IPS-18c (cell line): ENCODE measurements around the gene RFPL1.
"Not testable (repeated sequence)": the region's sequence is repeated elsewhere in the genome, so short reads cannot be mapped to it uniquely, and the experiment has no call there.

Experiments used
- H3K4me3 ChIP-seq: 2 replicates; pipeline ENCODE4 v1.7.0; 2013; ENCODE audit warnings: low read depth, mild to moderate bottlenecking, low read length, moderate library complexity; ENCODE audit not compliant: insufficient read depth
- H3K9me3 ChIP-seq: one replicate; pipeline ENCODE4 v1.6.1; 2013; ENCODE audit warnings: mild to moderate bottlenecking, low read length, moderate library complexity; ENCODE audit not compliant: control insufficient read depth, insufficient read depth

Gene RFPL1

DNA sequence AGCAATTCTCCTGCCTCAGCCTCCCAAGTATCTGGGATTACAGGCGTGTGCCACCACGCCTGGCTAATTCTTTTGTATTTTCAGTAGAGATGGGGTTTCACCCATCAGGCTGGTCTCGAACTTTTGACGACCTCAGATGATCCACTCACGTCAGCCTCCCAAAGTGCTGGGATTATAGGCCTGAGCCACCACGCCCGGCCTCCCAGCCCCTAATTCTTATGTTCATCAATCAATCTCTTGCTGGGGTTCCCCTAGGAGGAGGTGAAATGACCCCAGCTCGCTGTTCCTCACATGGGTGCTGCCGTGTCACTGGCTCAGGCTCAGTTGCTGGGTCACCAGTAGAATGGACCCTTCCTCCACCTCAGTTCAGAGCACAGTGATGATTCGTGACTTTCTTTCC, at the start of gene RFPL1:
TSS of gene RFPL1 (plus strand) at position 301 of the 400 bp plus-strand sequence.
- H3K4me3 ChIP-seq: not testable (repeated sequence)

DNA sequence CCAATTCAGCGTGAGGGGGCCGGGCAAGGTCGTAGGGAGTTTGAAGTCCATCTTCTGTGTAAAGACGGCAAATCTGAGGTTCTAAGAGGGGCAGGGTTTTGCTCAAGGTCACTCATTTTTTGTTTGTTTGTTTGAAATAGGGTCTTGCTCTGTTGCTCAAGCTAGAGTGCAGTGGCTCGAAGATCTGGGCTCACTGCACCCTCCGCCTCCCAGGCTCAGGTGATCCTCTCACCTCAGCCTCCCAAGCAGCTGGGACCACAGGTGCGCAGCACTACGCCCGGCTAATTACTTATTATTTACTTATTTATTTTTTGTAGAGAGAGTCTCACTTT, 49.7 kb upstream of the RFPL1 start:
- Histone ChIP-seq H3K4me3 (peak overlapping the region; percentile 91), H3K9me3 (no peaks in the 10 kb centered on the region)

More for the DNA sequence above, at the start of gene RFPL1:
- H3K9me3 ChIP-seq: not testable (repeated sequence)

DNA sequence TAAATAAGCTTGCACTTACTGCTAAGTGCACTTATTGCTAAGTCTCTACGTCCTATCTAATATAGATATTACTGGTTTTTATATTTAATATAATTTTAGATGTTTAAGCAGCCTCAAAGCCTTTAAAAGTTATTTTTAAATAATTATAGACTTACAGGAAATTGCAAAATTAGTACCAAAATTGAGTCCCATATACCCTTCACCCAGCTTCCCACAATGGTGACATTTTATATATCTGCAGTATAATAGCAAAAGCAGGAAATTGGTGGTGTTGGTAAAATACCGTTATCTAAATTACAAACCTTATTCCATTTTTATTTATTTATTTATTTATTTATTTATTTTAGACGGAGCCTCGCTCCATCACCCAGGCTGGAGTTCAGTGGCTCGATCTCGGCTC, 48.1 kb upstream of the RFPL1 start:
- no peak overlapping the region for H3K4me3 ChIP-seq
- no peaks in the 10 kb centered on the region for H3K9me3 ChIP-seq

DNA sequence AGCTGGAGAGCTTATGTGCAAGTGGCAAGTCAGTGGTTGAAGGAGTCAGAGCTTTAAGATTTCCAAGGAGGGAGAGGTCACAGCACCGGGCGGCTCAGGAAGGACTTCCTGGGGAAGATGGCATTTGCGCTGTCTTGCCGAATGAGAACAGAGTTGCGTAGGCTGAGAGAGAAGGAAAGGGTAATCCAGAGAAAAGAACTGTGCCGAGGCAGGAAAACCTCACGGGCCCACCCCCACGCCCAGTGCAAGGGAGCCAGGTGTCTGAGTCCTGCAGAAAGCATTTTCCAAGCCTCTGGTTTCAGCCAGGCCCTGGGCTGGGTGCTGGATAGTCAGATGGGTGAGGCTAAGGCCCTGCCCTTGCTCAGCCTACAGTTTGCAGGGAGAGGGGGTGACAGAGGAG, 46.8 kb upstream of the RFPL1 start:
- Histone ChIP-seq H3K4me3 (no peak overlapping the region), H3K9me3 (no peaks in the 10 kb centered on the region)

DNA sequence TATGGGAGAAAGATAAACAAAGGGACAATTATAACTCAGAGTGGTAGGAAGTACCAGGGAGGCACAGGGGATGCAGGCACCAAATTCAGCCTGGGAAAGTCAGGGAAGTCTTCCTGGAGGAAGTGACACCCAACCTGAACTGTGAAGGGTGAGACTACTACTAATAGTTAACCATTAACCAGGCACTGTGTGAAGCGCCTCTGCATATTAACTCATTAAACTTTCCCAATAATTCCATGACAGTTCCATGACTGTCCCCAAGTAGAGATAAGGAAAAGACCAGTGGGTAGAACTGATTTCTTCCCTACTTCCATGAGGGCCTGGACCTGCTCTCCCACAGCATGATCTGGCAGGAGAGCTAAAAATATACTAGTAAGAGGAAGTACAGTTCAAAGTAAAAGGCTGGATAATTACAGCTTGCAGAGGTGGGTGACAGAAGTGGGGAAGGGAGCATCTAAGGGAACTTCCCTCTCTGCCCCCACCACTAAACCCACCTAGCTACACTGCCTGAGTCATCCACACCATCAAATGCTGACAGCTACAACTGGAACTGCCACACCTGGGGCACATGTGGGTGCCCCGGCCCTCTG, 45.3 kb upstream of the RFPL1 start:
- Histone ChIP-seq H3K9me3 (no peaks in the 10 kb centered on the region), H3K4me3 (no peak overlapping the region)

DNA sequence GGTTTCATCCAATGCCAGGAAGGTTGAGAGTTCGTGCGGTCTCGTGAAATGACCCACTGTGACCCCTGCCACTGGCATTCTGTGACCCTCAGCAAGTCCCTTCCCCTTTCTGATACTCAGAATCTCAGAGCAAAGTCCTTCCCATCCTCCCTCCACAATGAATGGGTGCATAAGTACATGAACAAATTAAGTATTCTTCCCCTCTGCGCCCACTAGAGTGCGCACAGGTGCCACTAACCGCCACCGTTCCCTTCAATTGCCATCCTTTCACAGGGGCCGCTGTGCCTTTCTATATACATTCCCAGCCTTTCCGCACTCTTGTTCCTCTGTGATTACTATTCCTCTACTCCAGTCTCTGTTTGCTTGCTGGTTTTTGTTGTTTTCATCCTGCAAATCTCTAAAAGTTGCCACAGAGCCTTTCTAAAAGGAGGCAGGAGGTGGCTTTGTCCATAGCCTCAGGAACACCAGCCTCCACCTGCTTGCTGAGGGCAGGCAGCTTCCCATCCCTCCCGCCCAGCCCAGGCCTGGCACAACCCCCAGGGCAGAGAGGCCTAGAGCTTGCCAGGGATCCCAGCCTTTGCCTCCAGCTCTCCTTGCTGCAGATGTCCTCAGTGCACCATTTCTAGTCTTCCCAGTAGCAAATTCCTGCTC, 43.3 kb upstream of the RFPL1 start:
- H3K9me3 ChIP-seq: no peaks in the 10 kb centered on the region
- H3K4me3 ChIP-seq: no peak overlapping the region

DNA sequence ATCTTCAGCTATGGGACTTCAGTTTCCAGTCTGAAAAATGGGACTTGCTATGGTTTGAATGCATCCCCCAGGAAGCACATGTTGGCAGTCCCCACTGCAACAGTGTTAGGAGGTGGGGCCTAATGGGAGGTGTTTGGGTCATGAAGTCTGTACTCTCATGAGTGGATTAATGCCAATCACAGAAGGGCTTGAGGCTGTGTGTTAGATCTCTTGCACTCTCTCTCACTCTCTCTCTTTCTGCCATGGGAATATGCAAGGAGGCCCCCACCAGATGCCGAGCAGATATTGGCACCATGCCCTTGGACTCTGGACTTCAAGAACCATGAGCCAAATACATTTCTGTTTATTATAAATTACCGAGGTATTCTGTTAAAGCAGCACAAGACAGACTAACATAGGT, 42.3 kb upstream of the RFPL1 start:
- H3K9me3 ChIP-seq: no peaks in the 10 kb centered on the region
- H3K4me3 ChIP-seq: no peak overlapping the region

DNA sequence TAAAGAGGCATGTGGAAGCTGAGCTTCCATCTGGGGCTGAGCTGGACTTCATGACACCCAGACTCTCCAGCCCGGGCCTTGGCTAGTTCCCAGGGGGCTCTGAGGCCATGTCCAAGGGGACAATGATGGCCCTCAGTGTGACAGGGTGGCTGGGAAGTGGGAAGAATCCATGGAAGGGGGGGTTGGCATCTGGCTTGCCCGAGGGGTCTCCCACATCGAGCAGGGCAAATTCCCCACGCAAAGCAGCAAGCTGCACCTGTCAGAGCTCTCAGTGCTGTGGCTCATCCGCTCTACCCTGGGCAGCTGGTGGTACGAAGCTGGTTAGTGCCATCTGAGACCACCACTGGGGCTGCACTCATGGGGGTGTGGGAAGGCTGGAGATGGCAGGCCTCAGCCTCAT, 40.6 kb upstream of the RFPL1 start:
- Histone ChIP-seq H3K4me3 (no peak overlapping the region), H3K9me3 (no peaks in the 10 kb centered on the region)

DNA sequence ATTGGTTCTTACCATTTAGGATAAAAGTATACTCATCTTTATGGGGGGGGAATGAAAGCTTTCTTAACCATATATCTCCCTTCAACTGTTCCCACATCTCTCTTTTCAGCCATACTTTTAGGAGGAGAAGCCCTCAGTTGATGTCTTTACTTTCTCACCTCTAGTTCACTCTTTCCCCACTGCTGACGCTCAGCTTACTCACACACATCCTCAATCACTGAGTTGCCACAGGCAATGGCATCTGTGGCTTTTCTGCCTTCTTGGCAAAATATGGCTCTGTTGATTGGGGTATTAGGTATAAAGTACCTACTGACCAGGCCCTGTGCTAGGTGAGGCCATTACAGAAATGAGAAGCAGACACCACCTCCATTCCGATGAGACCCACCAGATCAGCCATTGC, 37.8 kb upstream of the RFPL1 start:
- H3K9me3 ChIP-seq: no peaks in the 10 kb centered on the region
- H3K4me3 ChIP-seq: no peak overlapping the region

DNA sequence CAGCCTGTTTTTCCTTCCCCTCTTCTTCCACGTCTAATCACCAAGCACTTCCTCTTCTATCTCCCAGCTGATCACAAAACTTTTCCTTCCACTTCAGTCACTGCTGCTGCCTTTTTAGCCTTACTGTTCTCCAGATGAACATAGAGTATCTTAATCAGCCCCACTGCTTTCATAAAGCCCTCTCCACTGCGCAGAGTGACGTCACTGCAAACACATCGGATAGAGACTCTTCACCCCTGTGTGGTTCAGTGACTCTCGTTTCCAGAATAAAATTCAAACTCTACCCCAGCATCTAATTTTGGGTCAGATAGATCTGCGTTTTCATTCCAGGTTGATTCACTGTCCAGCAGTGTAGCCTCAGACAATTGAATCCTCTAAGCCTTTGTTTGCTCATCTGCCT, 36.8 kb upstream of the RFPL1 start:
- H3K9me3 ChIP-seq, H3K4me3 ChIP-seq: not testable (repeated sequence)

DNA sequence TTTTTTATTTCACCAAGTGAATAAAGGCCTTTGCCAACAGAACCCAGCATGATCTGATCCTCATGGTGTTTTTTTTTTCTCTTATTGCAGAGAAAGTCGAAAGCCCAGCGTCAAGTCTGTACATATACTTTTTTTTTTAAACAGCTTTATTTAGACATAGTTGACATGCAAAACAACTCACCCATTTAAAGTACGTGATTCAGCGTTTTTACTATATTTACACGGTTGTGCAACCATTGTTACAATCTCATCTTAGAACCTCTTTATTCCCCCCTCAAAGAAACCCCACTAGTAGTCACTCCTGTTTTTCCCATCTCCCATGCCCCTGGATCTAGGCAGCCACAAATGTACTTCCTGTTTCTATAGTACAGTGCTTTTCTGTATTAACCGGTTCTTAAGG, 29.4 kb upstream of the RFPL1 start:
- Histone ChIP-seq H3K4me3 (no peak overlapping the region), H3K9me3 (no peaks in the 10 kb centered on the region)

DNA sequence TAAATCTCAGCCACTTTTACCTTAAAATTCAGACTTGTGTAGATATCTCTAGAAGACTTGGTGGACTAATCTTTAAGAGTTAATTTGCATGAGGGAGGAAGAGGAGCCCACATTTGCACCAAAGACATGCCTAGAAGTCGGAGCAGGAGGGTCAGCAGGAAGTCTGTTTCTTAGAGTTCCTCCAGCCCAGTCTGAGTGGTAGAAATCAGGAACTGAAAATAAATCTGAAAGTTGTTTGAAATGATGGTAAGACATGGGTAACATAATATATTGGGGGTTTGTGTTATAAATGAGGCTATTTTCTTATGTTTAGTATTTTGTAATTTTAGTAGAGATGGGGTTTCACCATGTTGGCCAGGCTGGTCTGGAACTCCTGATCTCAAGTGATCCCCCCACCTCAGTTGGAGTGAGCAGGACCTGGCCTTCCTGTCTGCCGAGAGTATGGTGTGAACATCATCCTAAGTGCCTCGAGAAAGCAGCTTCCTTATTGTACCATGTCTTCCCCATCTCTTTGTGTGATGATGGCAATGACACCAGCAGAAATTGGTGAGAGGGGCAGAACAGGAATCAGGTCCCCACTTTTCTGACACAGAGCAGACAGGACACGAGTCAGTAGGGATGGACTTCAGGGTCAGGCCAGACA, 26.7 kb upstream of the RFPL1 start:
- not testable (repeated sequence) for H3K9me3 ChIP-seq, H3K4me3 ChIP-seq

DNA sequence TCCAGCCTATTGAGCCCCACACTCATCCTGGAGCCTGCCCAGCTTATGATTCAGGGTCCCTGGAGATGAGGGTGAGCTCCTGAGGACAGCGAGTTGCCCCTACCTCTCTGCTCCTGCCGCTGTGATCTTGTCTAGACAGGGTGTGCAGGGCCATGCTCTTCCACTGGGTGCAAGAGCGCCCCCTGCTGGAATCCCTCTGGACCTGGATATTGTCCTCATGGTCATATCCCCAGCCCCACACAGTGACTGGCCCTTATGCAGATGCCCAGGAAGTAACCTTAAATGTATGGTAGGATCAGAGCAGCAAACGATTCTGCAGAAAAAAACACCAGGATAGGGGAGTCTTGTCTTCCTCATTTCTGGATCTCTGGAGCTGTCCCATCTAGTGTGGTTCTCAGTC, 25.6 kb upstream of the RFPL1 start:
- H3K4me3 ChIP-seq, H3K9me3 ChIP-seq: not testable (repeated sequence)

DNA sequence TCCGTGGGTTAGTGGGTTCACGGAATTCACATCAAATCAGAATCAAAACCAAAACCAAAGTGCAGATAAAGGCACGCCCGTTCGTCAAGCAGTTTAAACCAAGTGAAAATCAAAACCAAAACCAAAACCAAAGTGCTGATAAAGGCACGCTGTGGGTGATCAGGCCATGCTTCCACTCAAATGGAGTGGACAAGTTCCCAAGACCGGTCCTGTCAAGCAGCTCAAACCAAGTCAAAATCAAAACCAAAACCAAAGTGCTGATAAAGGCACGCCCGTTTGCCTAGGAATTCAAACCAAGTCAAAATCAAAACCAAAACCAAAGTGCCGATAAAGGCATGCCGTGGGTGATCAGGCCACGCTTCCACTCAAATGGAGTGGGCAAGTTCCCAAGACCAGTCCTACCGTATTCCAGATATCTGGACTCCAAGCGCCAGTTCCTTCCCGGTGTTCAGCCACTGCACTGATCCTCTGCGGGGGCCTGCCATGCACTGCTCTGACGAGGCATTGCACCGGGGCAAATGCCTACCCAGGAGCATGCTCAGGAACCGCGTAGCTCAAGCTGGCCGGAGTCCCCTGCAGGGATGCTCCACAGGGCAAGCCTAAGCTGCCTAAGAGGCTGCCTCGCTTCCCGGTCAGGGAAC, 23.3 kb upstream of the RFPL1 start:
- H3K4me3 ChIP-seq, H3K9me3 ChIP-seq: not testable (repeated sequence)

DNA sequence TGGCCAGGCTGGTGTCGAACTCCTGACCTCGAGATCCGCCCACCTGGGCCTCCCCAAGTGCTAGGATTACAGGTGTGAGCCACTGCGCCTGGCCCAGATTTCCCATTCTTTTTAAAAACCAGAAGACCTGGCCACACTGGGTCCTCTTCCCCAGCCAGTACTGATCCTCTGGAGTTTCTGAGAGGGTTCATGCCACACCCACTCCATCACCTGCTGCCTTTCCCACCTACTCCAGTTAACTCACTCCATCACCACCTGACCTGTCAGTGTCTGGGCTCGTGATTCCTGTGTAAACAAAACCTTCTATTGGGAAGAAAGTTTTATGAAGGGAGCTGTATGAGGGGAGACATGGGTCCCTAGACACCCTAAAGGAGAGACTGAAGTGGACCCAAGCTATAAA, 19.7 kb upstream of the RFPL1 start:
- not testable (repeated sequence) for H3K4me3 ChIP-seq, H3K9me3 ChIP-seq

DNA sequence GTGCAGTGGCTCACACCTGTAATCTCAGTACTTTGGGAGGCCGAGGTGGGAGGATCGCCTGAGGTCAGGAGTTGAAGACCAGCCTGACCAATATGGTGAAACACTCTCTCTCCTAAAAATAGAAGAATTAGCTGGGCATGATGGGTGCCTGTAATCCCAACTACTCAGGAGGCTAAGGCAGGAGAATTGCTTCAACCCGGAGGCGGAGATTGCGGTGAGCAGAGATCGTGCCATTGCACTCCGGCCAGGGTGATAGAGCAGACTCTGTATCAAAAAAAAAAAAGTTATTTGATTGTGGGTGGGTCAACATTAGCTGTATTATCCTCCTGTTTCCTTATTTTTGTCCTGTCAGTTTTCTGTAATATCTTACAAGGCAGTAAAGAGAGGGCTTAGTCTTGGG, 11.9 kb upstream of the RFPL1 start:
- H3K9me3 ChIP-seq: no peaks in the 10 kb centered on the region
- no peak overlapping the region for H3K4me3 ChIP-seq

DNA sequence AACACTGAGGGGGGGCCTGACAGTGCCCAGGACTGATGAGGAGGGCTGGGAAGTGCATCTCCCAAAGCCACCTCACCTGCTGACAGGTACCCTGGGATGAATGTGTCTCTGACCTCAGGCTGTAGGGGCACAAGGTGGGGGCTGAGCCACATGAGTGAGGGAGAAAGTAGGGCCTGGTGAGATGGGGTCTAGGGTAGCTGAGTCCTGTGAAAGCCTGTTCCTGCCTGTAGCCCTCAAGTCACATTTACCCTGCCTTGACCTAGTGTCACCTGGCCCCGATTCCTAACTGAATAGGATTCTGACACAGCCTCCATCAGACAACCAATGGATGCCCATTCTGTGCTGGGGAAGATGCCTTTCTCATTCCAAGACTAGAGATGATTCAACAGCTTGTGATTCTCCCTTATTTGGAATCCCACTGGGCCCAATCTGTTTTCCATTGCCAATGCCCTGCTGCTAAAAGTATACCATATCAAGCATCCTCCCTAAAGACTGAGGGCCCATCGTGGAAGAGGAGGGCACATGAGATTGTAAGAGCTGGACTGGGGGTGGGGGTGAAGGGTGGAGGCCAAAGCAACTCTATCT, 11.1 kb upstream of the RFPL1 start:
- H3K4me3 ChIP-seq: no peak overlapping the region
- H3K9me3 ChIP-seq: no peaks in the 10 kb centered on the region

DNA sequence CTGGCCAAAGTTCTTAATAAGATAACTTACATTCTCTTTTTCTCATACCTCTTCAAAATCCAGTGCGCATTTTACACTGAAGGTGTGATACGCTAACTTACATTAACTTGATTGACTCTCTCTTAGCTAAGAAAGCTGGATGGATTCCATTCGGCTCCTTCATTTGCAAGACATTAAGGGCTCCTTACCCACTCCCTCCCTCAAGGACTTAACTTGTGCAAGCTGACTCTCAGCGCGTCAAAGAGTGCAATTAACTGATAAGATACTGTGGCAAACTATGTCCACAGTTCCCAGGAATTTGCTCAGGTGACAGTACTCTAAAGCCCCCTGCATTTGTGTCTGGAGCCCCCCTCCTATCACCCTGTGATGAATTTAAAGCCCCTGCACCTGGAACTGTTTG, 6.4 kb upstream of the RFPL1 start:
- Histone ChIP-seq H3K4me3 (no peak overlapping the region), H3K9me3 (no peaks in the 10 kb centered on the region)
